Spinal cord (tissue), 10 donors: ENCODE results near the gene TP53BP2. TPM values are rescaled to one million over a fixed set of nuclear protein-coding genes. Genes with fewer than 3 reads are reported as not detected.
"Not testable (repeated sequence)": the region's sequence is repeated elsewhere in the genome, so short reads cannot be mapped to it uniquely, and the experiment has no call there.

Source experiments
- DNase-seq, 6 donors: peaks; one replicate each; pipeline versions ENCODE4 v3.0.0 to v3.0.0-alpha.2; 2013 to 2015; ENCODE audit warnings: low spot score in 6 of 6, low read depth in 4 of 6
- H3K27ac ChIP-seq: one replicate; pipeline ENCODE4 v1.5.1; 2013; ENCODE audit warnings: low read depth, low read length, control low read depth
- H3K27me3 ChIP-seq: one replicate; pipeline ENCODE4 v1.6.1; 2013; ENCODE audit warnings: low read length; ENCODE audit not compliant: control insufficient read depth, insufficient read depth
- H3K36me3 ChIP-seq: one replicate; pipeline ENCODE4 v1.6.1; 2013; ENCODE audit warnings: low read length; ENCODE audit not compliant: control insufficient read depth, insufficient read depth
- H3K4me1 ChIP-seq: one replicate; pipeline ENCODE4 v1.6.1; 2013; ENCODE audit warnings: low read length; ENCODE audit not compliant: control insufficient read depth, insufficient read depth
- H3K4me3 ChIP-seq: one replicate; pipeline ENCODE4 v1.5.1; 2013; ENCODE audit warnings: low read depth, low read length, control low read depth
- H3K9me3 ChIP-seq: one replicate; pipeline ENCODE4 v1.6.1; 2013; ENCODE audit warnings: low read length; ENCODE audit not compliant: control insufficient read depth, insufficient read depth
- WGBS: methylation state at CpG from one replicate; pipeline ENCODE4 v1.1.5; 2013; ENCODE audit warnings: missing lambda C conversion rate; ENCODE audit not compliant: insufficient coverage; 5-methylcytosine and 5-hydroxymethylcytosine counted together
- polyA plus RNA-seq, 2 donors: library from polyadenylated mRNA; unstranded; fragments of 120-200 nt; gene quantifications; one replicate each; pipeline ENCODE4 v1.2.1, GENCODE V29; 2013; ENCODE audit not compliant: insufficient read length in 2 of 2
- total RNA-seq, 2 donors: library from RNA; depleted of rRNA in 1 of 2; stranded (reverse); fragments of 120-200 nt in 1 of 2; fragments of >200 nt in 1 of 2; gene quantifications; one replicate each; pipeline versions ENCODE4 v1.2.3 to v1.2.4, GENCODE V29; 2013 to 2014
- donor health status: healthy.

TP53BP2 gene
- total and polyA plus RNA-seq, 4 donors, result 34.9 to 40.5 (median 38.2) TPM

- Histone ChIP-seq H3K27ac (no peak overlapping the region), H3K4me1 (no peaks in the 10 kb centered on the region), H3K36me3 (peaks cover under 1% of the 10 kb centered on the region), H3K4me3 (no peak overlapping the region), H3K27me3 (no peaks in the 10 kb centered on the region), H3K9me3 (no peaks in the 10 kb centered on the region)
- no peak for DNase-seq
- WGBS, result 100% methylated on average over 5 of the region's 9 CpGs
Observed at GRCh38 chr1:223824287-223824686, 21.5 kb downstream of the TP53BP2 start.

DNA sequence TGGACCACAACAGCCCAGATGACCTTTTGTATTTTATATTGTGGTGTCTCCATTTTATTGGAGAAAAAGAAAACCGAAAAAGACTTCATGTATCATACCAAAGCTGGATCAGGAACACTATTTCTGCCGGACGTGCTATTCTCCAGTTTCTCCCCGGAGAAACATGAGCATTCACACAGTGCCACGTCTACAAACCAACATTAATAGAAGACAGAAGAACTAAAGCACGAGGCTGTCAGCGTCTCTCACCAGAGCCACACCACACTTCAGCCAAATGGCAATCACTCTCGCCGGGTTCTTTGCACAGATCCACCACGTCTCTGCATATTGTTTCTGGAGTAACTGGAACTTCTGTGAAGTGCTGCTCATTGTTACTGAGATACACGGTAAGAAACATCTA is 24.8 kb downstream of the TP53BP2 start:
- Histone ChIP-seq H3K36me3 (peaks cover 9% of the 10 kb centered on the region), H3K27ac (no peak overlapping the region), H3K4me3 (no peak overlapping the region), H3K27me3 (no peaks in the 10 kb centered on the region), H3K4me1 (no peaks in the 10 kb centered on the region), H3K9me3 (no peaks in the 10 kb centered on the region)
- no peak for DNase-seq
- WGBS, result 79% methylated on average over 4 of the region's 11 CpGs

- H3K9me3 ChIP-seq, result no peaks in the 10 kb centered on the region
- no peak overlapping the region for H3K4me3 ChIP-seq
- H3K36me3 ChIP-seq, result peaks cover 9% of the 10 kb centered on the region
- H3K27ac ChIP-seq, result no peak overlapping the region
- WGBS, result no CpG with 5 or more reads among the region's 2 CpGs
- no peaks in the 10 kb centered on the region for H3K4me1 ChIP-seq
- no peaks in the 10 kb centered on the region for H3K27me3 ChIP-seq
- no peak for DNase-seq
Observed at GRCh38 chr1:223820515-223820858, 25.3 kb downstream of the TP53BP2 start.

DNA sequence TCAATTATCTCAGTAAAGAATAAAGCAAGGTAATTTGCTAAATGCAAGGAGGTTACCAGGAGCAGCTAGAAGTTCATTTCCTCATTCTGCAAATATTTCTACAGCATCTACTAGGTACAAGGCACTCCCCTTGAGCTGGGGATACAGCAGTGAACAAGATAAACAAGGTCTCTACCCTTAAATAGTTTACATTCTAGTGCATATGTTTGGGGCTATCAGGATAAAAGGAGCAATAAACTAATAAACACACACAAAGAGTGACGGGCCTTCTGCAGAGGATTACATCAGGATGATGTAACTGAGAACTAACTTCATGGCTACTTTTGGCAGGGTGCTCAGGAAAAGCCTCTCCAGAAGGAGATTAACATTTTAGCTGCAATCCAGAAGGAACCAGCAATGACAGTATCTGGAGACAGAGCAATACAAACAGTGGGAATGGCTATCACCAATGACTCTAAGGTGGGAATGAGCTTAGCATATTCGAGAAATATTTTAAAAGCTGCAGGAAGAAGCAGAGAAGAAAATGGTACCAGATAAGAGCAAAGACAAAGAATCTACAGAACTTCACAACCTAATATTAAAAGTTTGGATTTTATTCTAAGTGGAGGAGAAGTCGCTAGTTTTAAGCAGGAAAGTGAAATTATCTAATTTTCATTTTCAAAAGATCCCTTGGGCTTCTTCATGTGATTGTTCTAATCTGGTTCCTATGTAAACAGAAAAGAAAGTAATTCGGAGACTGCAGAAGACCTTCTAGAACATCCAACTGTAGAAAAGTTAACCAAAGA is 25.8 kb downstream of the TP53BP2 start:
- WGBS, result no CpG with 5 or more reads among the region's 4 CpGs
- no peak overlapping the region for H3K4me3 ChIP-seq
- H3K4me1 ChIP-seq, result no peaks in the 10 kb centered on the region

GRCh38 chr1:223817265-223817664 is 28.5 kb downstream of the TP53BP2 start:
- not testable (repeated sequence) for H3K27ac ChIP-seq, H3K4me3 ChIP-seq, DNase-seq, H3K9me3 ChIP-seq, H3K27me3 ChIP-seq, H3K4me1 ChIP-seq
- H3K36me3 ChIP-seq, result peaks cover 27% of the 10 kb centered on the region

More for the DNA sequence above, 25.8 kb downstream of the TP53BP2 start:
- H3K27me3 ChIP-seq, result no peaks in the 10 kb centered on the region
- DNase-seq, result no peak
- no peak overlapping the region for H3K27ac ChIP-seq
- peaks cover 9% of the 10 kb centered on the region for H3K36me3 ChIP-seq
- no peaks in the 10 kb centered on the region for H3K9me3 ChIP-seq

DNA sequence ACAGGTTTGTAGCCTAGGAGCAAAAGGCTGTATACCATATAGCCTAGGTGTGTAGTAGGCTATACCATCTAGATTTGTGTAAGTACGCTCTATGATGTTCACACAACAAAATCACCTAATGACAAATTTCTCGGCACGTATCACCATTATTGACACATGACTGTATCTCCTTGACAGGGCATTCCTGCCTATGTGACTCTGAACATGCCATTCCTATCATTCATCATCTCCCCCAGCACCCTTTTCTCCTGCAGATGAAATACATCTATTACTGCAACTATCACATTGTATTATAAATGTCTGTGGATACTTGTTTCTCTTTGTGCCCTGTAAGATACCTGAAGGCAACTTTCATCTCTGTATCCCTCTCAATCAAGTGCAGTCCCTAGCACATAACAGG is 29.9 kb downstream of the TP53BP2 start:
- peaks cover 28% of the 10 kb centered on the region for H3K36me3 ChIP-seq
- no peak overlapping the region for H3K4me3 ChIP-seq
- no peaks in the 10 kb centered on the region for H3K27me3 ChIP-seq
- DNase-seq, result no peak
- H3K9me3 ChIP-seq, result no peaks in the 10 kb centered on the region
- 100% methylated on average over 3 of the region's 3 CpGs for WGBS
- H3K27ac ChIP-seq, result no peak overlapping the region
- H3K4me1 ChIP-seq, result no peaks in the 10 kb centered on the region

GRCh38 chr1:223815020-223815853 is 30.5 kb downstream of the TP53BP2 start:
- no peaks in the 10 kb centered on the region for H3K9me3 ChIP-seq
- no peak overlapping the region for H3K4me3 ChIP-seq
- peaks cover 28% of the 10 kb centered on the region for H3K36me3 ChIP-seq
- H3K27me3 ChIP-seq, result no peaks in the 10 kb centered on the region
- H3K4me1 ChIP-seq, result no peaks in the 10 kb centered on the region
- H3K27ac ChIP-seq, result no peak overlapping the region
- 88% methylated on average over 2 of the region's 4 CpGs for WGBS
- no peak for DNase-seq

- Histone ChIP-seq H3K27me3 (no peaks in the 10 kb centered on the region), H3K4me3 (no peak overlapping the region), H3K4me1 (no peaks in the 10 kb centered on the region), H3K27ac (no peak overlapping the region), H3K36me3 (peaks cover 26% of the 10 kb centered on the region), H3K9me3 (no peaks in the 10 kb centered on the region)
- DNase-seq, result no peak
Observed at GRCh38 chr1:223813645-223814044, 32.1 kb downstream of the TP53BP2 start.

GRCh38 chr1:223811634-223812101 is 34.1 kb downstream of the TP53BP2 start:
- no peaks in the 10 kb centered on the region for H3K4me1 ChIP-seq
- no peak overlapping the region for H3K4me3 ChIP-seq
- DNase-seq, result peak in 5 of 6 donors; percentile 26 to 86 (median 33)
- no peaks in the 10 kb centered on the region for H3K9me3 ChIP-seq
- WGBS, result no CpG with 5 or more reads among the region's 3 CpGs
- H3K27ac ChIP-seq, result no peak overlapping the region
- H3K36me3 ChIP-seq, result peaks cover 24% of the 10 kb centered on the region
- H3K27me3 ChIP-seq, result no peaks in the 10 kb centered on the region

DNA sequence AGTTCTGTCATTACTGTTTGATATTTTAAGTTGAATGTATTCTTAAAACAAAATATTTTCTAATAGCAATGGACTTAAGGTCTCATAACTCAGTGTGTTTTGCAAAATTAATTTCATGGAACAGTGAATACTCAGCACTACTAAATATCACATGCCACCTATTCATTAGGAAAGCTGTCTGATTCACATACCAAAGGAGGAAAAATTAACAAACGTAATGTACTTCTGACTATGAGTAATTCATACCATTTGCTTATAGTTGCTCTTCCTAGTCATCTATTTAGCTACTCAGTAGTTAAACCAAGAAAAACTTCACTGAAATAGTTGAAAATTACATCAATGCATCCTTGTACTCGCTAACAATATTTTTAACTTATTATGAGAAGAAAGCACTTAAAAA is 35.2 kb downstream of the TP53BP2 start:
- Histone ChIP-seq H3K4me3 (no peak overlapping the region), H3K4me1 (no peaks in the 10 kb centered on the region), H3K9me3 (no peaks in the 10 kb centered on the region), H3K27ac (no peak overlapping the region), H3K36me3 (peaks cover 27% of the 10 kb centered on the region), H3K27me3 (no peaks in the 10 kb centered on the region)
- WGBS, result no CpG with 5 or more reads among the region's 2 CpGs
- no peak for DNase-seq
